Measurements from ENCODE around the gene CYP4F3.
"Not testable (repeated sequence)": the region's sequence is repeated elsewhere in the genome, so short reads cannot be mapped to it uniquely, and the experiment has no call there.

The CYP4F3 gene, protein sequence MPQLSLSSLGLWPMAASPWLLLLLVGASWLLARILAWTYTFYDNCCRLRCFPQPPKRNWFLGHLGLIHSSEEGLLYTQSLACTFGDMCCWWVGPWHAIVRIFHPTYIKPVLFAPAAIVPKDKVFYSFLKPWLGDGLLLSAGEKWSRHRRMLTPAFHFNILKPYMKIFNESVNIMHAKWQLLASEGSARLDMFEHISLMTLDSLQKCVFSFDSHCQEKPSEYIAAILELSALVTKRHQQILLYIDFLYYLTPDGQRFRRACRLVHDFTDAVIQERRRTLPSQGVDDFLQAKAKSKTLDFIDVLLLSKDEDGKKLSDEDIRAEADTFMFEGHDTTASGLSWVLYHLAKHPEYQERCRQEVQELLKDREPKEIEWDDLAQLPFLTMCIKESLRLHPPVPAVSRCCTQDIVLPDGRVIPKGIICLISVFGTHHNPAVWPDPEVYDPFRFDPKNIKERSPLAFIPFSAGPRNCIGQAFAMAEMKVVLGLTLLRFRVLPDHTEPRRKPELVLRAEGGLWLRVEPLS

DNA sequence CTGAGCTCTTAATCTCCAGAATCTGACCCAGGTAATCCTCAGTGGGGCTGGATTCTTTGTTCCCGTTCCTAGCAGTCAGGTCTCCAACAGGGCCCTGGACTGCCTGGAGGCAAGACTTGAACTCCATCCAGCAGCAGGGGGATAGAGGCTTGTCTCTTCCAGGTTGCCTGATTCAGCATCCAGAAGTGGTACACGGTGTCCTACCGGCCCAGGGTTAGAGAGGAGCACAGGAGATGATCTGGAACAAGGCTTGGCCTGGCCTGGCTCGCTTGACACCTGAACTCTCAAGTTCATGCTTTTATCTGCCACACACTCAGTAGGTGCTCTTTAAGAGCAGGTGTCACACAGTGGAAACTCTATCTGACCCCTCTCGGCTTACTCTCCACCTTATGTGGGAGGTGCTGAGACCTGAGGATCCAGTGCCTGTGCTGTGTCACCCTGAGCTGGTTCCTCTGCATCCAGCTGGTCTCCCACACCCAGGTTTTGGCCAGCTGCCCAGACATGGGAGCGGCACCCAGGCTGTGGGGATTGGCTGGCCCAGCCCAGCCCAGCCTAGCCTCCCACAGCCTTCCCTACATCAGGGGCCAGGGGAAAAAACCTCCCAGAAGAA, at the start of gene CYP4F3:
TSS of gene CYP4F3 (plus strand) at position 604 of the 610 bp plus-strand sequence. CDS start 519 bp downstream, outside the sequence.
- H3K27ac Mint-ChIP-seq, result no peak within 1 kb of the TSS
- H3K27me3 Mint-ChIP-seq, result peaks cover 2% of the 10 kb centered on the region
- H3K4me3 Mint-ChIP-seq, result no peak within 1 kb of the TSS
- H3K36me3 Mint-ChIP-seq, result no peaks in the 10 kb centered on the region
- H3K9me3 Mint-ChIP-seq (ENCODE audit: low read depth), result no peaks in the 10 kb centered on the region
- peaks cover 3% of the 10 kb centered on the region for H3K4me1 Mint-ChIP-seq (ENCODE audit: low read depth)

DNA sequence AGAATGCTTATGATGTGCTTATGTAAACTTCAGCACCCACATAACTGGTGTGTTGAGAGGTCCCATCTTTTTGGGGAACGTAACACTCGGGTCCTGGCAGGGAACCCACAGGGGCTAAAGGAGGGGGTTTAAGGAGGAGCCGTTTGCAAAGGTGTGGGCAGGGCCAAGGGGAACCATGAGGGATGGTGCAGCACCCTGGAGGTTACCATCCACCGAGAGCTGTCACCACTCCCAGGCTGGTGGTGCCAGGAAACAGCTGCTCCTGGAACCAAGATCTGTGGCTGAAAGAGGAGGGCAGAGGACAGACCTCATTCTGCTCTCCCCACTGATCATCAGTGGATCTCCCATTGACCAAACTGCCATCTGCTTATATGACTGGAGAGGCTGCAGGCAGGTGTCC, 48.9 kb upstream of the CYP4F3 start:
- peaks cover 6% of the 10 kb centered on the region for H3K9me3 Mint-ChIP-seq (ENCODE audit: low read depth)
- no peak overlapping the region for H3K4me3 Mint-ChIP-seq
- H3K27me3 Mint-ChIP-seq, result peaks cover 37% of the 10 kb centered on the region
- no peak overlapping the region for H3K27ac Mint-ChIP-seq
- no peaks in the 10 kb centered on the region for H3K4me1 Mint-ChIP-seq (ENCODE audit: low read depth)
- H3K36me3 Mint-ChIP-seq, result peaks cover 3% of the 10 kb centered on the region

DNA sequence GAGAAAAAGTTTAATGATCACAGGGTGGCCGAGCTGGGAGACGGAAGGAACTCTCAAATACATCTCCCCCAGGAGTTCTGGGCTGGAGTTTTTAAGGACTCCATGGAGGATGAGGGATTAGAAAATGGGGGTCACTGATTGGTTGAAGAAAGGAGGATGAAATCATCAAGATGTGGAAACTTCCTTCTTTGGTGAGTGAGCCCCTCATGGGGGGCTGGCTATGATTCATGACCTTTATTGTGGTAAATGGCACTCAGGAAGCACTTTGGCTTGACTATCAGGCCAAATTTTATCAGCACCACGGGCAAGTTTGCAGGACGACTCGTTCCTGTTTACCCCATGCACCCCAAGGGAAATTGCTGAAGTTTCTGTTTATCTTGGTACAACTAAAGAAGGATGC, 48.2 kb upstream of the CYP4F3 start:
- not testable (repeated sequence) for H3K4me3 Mint-ChIP-seq; H3K36me3 Mint-ChIP-seq; H3K27ac Mint-ChIP-seq; H3K4me1 Mint-ChIP-seq (ENCODE audit: low read depth); H3K9me3 Mint-ChIP-seq (ENCODE audit: low read depth)
- H3K27me3 Mint-ChIP-seq, result peaks cover 37% of the 10 kb centered on the region

DNA sequence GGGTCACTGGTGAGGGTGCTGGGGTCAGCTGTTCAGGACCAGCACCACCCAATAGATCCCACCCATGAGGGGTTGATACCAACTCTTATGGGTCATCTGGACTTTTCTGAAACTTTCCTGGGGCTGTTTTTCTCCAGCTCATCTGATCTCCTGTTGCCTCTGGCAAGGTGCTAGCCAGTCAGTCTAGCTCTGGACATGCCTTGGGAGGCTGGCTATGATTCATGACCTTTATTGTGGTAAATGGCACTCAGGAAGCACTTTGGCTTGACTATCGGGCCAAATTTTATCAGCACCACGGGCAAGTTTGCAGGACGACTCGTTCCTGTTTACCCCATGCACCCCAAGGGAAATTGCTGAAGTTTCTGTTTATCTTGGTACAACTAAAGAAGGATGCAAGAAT, 46.9 kb upstream of the CYP4F3 start:
- H3K4me1 Mint-ChIP-seq (ENCODE audit: low read depth); H3K4me3 Mint-ChIP-seq; H3K27ac Mint-ChIP-seq; H3K36me3 Mint-ChIP-seq; H3K9me3 Mint-ChIP-seq (ENCODE audit: low read depth): not testable (repeated sequence)
- peaks cover 30% of the 10 kb centered on the region for H3K27me3 Mint-ChIP-seq

DNA sequence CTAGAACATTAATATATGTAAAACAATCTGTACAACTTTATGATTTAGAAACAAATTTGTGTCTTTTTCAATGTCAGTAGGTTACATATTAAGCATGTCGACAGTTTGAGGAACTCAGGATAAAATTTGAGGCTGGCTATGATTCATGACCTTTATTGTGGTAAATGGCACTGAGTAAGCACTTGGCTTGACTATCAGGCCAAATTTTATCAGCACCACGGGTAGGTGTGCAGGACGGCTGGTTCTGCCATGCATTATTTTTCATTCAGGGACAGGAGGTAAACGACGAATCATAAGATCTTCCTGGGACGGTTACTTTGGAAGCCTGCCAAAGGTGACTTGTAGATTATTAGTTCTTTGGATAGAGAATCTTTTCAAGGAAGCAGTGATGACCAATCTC, 45.6 kb upstream of the CYP4F3 start:
- Mint-ChIP-seq H3K4me3 (no peak overlapping the region), H3K27ac (no peak overlapping the region), H3K27me3 (peaks cover 27% of the 10 kb centered on the region), H3K36me3 (peaks cover 3% of the 10 kb centered on the region), H3K4me1 (ENCODE audit: low read depth) (no peaks in the 10 kb centered on the region), H3K9me3 (ENCODE audit: low read depth) (peaks cover 7% of the 10 kb centered on the region)

DNA sequence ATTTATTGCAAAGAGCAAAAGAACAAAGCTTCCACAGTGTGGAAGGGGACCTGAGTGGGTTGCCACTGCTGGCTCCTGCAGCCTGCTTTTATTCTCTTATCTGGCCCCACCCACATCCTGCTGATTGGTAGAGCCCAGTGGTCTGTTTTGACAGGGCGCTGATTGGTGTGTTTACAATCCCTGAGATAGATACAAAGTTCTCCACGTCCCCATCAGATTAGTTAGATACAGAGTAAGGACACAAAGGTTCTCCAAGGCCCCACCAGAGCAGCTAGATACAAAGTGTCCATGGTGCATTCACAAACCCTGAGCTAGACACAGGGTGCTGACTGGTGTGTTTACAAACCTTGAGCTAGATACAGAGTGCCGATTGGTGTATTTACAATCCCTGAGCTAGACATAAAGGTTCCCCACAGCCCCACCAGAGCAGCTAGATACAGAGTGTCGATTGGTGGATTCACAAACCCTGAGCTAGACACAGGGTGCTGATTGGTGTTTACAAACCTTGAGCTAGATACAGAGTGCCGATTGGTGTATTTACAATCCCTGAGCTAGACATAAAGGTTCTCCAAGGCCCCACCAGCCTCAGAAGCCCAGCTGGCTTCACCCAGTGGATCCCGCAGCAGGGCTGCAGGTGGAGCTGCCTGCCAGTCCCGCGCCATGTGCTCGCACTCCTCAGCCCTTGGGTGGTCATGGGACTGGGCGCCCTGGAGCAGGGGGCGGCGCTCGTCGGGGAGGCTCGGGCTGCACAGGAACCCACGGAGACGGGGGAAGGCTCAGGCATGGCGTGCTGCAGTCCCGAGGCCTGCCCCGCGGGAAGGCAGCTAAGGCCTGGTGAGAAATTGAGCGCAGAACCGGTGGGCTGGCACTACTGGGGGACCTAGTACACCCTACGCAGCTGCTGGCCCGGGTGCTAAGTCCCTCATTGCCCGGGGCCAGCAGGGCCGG, 32.4 kb upstream of the CYP4F3 start:
- H3K27me3 Mint-ChIP-seq; H3K9me3 Mint-ChIP-seq (ENCODE audit: low read depth); H3K36me3 Mint-ChIP-seq; H3K4me1 Mint-ChIP-seq (ENCODE audit: low read depth); H3K4me3 Mint-ChIP-seq; H3K27ac Mint-ChIP-seq: not testable (repeated sequence)

DNA sequence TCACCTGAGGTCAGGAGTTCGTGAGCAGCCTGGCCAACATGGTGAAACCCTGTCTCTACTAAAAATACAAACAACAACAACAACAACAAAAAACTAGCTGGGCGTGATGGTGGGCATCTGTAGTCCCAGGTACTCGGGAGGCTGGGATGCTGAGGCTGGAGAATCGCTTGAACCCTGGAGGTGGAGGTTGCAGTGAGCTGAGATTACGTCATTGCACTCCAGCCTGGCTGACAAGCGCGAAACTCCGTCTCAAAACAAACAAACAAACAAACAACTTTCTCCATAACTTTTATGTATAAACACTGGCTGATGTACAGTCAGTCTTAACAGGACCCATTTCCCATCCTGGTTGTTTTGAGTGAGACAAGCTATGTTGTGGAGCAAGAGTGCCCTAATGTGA, 31.4 kb upstream of the CYP4F3 start:
- no peaks in the 10 kb centered on the region for H3K27me3 Mint-ChIP-seq
- no peaks in the 10 kb centered on the region for H3K4me1 Mint-ChIP-seq (ENCODE audit: low read depth)
- H3K4me3 Mint-ChIP-seq, result no peak overlapping the region
- no peaks in the 10 kb centered on the region for H3K36me3 Mint-ChIP-seq
- no peaks in the 10 kb centered on the region for H3K9me3 Mint-ChIP-seq (ENCODE audit: low read depth)
- no peak overlapping the region for H3K27ac Mint-ChIP-seq

DNA sequence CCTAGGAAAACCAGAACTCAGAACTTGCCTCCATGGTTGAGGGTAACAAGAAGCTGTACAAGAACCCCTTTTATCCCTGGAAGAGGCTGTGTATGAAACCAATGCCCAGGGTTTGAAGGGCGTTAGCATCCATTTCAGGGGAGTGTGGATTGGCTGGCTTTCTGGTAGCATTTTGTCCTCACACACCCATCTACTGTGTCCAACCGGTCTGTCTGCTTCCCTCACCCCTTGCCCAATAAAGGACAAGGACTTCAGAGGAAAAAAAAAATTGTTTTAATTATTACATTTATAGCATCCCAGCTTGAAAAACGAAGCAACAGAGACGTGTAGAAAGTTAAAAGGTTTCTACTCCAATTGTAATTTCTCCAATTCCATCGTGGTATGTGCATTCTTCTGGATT, 28.4 kb upstream of the CYP4F3 start:
- Mint-ChIP-seq H3K27ac (no peak overlapping the region), H3K27me3 (no peaks in the 10 kb centered on the region), H3K36me3 (no peaks in the 10 kb centered on the region), H3K4me1 (ENCODE audit: low read depth) (no peaks in the 10 kb centered on the region), H3K9me3 (ENCODE audit: low read depth) (no peaks in the 10 kb centered on the region), H3K4me3 (no peak overlapping the region)

DNA sequence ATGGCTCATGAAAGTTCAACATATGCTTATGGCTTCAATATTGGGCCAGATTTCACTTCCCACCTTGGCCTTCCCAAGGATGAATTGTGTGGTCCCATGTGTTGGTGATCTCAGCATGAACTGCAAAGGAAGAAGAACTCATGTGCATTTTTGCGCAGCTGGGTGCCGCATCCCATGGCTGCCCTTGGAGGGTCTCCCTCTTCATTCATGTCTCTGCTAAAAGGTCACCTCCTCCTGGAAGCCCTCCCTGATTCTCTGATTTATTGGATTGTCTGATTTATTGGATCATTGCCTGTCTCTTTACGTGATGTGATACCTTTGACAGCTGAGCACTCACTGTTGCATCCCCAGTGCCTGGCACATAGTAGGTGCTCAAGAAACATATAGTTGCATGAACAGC, 27.4 kb upstream of the CYP4F3 start:
- no peaks in the 10 kb centered on the region for H3K36me3 Mint-ChIP-seq
- no peak overlapping the region for H3K27ac Mint-ChIP-seq
- H3K4me1 Mint-ChIP-seq (ENCODE audit: low read depth), result no peaks in the 10 kb centered on the region
- H3K4me3 Mint-ChIP-seq, result no peak overlapping the region
- peaks cover 4% of the 10 kb centered on the region for H3K27me3 Mint-ChIP-seq
- H3K9me3 Mint-ChIP-seq (ENCODE audit: low read depth), result no peaks in the 10 kb centered on the region

DNA sequence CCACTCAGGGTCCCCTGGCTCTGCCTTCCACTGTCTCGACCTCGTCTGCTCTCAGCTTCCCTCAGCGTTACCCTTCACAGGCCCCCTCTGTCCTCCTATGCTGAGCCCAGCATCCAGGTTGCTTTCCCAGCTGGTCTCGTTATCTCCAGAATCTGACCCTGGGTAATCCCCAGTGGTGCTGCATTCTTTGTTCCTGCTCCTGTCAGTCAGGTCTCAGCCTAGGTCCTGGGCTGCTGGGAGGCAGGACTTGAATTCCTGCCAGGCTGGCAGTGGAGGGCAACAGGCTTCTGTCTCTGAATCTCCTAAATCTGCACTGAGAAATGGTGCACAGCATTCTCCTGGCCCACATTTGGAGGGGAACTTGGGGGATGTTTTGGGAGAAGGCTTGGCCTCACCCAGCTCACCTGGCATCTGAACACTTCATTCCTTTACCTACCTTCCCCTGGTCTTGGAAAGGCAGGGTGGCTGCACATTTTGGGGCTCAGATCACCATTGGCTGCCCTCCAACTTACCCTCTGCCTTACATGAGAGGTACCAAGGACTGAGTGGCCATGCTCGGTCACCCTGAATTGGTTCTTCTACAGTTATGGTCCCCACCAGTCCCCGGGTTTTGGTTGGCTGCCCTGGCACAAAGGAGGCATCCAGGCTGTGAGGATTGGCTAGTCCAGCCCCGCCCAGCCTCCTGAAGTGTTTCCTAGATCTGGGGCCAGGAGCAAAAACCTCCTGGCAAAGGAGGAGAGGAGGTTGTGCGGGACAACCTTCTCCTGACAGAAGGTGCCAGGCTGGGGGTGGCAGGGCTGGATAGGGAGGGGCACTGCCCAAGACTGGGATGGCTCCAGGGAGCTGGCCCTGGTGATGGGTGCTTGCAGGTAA, 26.0 kb upstream of the CYP4F3 start, which contains the start of gene CYP4F8:
TSS of gene CYP4F8 (plus strand) at position 712 of the 873 bp plus-strand sequence. CDS start 399 bp downstream, outside the sequence.
- H3K4me3 Mint-ChIP-seq, result no peak within 1 kb of the TSS
- no peaks in the 10 kb centered on the region for H3K4me1 Mint-ChIP-seq (ENCODE audit: low read depth)
- no peaks in the 10 kb centered on the region for H3K9me3 Mint-ChIP-seq (ENCODE audit: low read depth)
- no peaks in the 10 kb centered on the region for H3K36me3 Mint-ChIP-seq
- no peak within 1 kb of the TSS for H3K27ac Mint-ChIP-seq
- peaks cover 9% of the 10 kb centered on the region for H3K27me3 Mint-ChIP-seq

DNA sequence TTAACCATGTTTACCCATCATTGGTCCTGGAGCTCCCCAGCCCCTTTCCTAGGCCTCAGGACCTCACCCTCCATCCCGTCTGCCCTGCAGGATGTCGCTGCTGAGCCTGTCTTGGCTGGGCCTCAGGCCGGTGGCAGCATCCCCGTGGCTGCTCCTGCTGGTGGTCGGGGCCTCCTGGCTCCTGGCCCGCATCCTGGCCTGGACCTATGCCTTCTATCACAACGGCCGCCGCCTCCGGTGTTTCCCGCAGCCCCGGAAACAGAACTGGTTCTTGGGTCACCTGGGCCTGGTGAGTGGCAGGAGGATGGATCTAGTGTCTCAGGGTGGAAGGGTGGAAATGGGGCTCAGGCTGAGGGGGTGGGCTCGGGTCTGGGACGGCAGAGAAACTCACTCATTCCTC, 25.2 kb upstream of the CYP4F3 start:
- H3K27ac Mint-ChIP-seq, result no peak overlapping the region
- H3K9me3 Mint-ChIP-seq (ENCODE audit: low read depth), result no peaks in the 10 kb centered on the region
- H3K36me3 Mint-ChIP-seq, result no peaks in the 10 kb centered on the region
- H3K27me3 Mint-ChIP-seq, result peaks cover 10% of the 10 kb centered on the region
- no peaks in the 10 kb centered on the region for H3K4me1 Mint-ChIP-seq (ENCODE audit: low read depth)
- no peak overlapping the region for H3K4me3 Mint-ChIP-seq

DNA sequence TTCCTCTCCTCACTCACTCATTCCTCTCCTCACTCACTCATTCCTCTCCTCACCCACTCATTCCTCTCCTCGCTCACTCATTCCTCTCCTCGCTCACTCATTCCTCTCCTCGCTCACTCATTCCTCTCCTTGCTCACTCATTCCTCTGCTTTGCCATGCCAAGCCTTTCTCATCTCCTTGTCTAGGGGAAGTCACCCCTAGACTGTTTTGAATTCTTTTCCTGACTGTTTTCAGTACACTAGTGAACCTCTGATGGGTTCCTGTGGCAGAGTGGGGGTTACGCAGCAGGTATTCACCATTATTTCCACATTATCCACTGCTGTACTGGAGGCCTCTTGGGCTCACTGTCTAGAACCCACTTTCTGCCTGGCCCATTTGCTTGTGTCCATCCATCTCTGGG, 24.5 kb upstream of the CYP4F3 start:
- Mint-ChIP-seq H3K4me1 (ENCODE audit: low read depth) (no peaks in the 10 kb centered on the region), H3K27me3 (peaks cover 11% of the 10 kb centered on the region), H3K27ac (no peak overlapping the region)

DNA sequence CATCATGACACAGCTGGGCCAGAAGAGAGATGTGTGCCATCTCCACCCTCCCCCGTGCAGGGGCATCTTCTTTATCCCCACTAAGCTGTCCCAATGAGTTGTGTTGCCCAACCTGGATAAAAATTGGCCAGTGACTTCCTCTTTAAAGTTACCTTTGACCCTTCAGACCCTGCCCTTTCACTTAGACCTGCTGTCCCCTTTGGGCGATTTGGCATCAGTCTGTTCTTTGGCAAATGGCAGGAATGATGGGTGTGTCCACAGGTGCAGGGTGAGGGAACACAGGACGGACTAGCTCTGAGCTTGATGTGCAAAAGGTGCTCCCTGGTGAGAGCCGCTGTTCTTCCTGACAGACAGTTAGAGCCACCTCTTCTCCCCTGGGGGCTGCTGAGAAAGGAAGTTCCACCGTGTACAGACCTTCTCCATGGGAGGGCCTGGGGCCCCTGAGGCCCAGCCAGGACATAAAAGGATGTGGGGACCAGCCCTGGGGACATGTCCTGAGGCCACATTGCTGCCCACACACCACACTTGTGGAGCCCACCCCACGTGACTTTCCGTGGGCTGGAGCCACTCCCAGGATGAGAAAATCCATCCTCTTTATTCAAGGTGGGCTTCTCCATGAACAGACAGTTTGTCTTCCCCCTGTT, 23.9 kb upstream of the CYP4F3 start:
- Mint-ChIP-seq H3K27ac (no peak overlapping the region), H3K4me1 (ENCODE audit: low read depth) (no peaks in the 10 kb centered on the region), H3K27me3 (peaks cover 13% of the 10 kb centered on the region), H3K4me3 (no peak overlapping the region), H3K9me3 (ENCODE audit: low read depth) (no peaks in the 10 kb centered on the region), H3K36me3 (no peaks in the 10 kb centered on the region)

More for the DNA sequence above, 24.5 kb upstream of the CYP4F3 start:
- Mint-ChIP-seq H3K9me3 (ENCODE audit: low read depth) (no peaks in the 10 kb centered on the region), H3K36me3 (no peaks in the 10 kb centered on the region), H3K4me3 (no peak overlapping the region)

DNA sequence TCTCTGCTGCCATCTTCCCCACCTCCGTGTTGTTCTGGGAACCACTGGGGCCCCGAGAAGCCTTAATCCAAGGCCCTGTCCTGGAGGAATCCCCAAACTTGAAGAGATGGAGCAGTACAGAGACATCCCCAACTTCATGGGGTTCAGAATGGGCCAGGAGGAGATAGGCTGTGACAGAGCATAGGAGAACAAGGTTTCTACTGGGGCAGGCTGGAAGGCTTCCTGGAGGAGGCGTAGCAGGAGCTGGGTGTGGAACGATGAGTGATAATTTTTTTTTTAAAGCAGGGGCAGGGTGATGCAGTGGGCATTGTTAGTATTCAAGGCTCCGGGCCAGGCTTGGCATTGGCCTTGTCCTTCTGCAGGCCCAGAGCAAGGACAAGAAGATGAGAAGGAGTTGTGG, 22.4 kb upstream of the CYP4F3 start:
- Mint-ChIP-seq H3K27me3 (peaks cover 20% of the 10 kb centered on the region), H3K4me1 (ENCODE audit: low read depth) (no peaks in the 10 kb centered on the region), H3K27ac (no peak overlapping the region), H3K36me3 (no peaks in the 10 kb centered on the region), H3K9me3 (ENCODE audit: low read depth) (no peaks in the 10 kb centered on the region), H3K4me3 (no peak overlapping the region)

Data from activated naive CD8-positive, alpha-beta T cell (primary cell).